T follicular helper cell (primary cell): ENCODE measurements around the gene PRRT2.
"Not testable (repeated sequence)": the region's sequence is repeated elsewhere in the genome, so short reads cannot be mapped to it uniquely, and the experiment has no call there.

Source experiments
- DNase-seq: peaks from one replicate; pipeline ENCODE4 v3.0.0-alpha.2; 2020; ENCODE audit warnings: low read depth
- total RNA-seq, 2 experiments: gene quantifications; one replicate each; lab custom pipeline; 2026; lab: John Stamatoyannopoulos, UW

Gene PRRT2
- total RNA-seq: 0.26 to 1.9 reads per million in 2 experiments

DNA sequence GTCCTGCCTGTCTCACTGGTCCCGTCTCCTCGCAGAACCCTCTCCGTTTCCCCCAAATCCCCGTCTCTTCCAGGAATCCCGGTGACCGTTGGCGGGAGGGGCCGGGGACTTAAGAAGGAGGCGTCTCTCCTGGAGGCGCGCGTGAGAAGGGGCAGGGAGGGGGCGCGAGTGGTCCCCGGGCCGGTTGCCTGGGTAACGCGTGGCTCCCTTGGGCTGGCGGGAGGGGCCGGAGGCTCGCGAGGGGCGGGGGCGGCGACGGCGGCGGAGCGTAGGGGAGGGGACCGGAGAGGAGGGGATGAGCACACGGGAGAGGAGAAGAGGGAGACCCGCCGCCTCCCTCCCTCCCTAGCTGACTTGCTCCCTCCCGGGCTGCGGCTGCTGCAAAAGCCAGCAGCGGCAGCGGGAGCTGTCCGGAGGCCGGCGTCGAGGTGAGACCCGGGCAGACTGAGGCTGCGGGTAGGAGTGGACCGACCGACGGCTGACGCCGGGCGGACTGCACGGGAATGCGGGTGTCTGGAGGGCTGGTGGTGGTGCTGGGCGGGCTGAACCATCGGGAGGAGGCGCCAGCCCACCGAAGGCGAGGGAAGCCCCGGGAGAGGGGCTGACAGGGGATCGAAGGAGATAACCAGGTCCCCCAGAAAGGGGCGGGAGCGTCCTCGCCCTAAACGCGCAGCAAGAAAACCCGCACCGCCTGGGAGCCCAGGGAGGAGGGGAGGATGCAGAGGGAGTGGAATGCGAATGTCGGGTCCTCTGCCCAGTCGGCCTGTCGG is at the start of gene PRRT2:
Gene PRRT2, plus strand, starts transcription at position 298 of the 770 bp plus-strand sequence. CDS start 862 bp downstream, outside the sequence.
- no peak for DNase-seq

DNA sequence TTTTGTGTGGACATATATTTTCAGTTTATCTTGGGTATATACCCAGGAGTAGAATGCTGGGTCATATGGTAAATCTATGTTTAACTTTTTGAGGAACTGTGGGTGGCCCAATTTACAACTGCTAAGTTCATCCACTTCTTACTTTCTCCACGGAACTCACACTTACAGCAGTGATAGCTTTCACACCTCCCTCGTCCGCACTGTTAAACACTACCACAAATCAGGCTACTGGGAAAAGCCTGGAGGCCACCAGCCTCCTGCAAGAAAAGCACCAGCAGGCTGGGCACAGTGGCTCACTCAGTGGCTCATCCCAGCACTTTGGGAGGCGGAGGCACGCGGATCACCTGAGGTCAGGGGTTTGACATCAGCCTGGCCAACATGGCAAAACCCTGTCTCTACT is 48.7 kb upstream of the PRRT2 start:
- no peak for DNase-seq

- DNase-seq: no peak
Measured at GRCh38 chr16:29765167-29766032, 46.6 kb upstream of the PRRT2 start.

- DNase-seq: no peak
Measured at GRCh38 chr16:29766571-29766970, 45.4 kb upstream of the PRRT2 start.

DNA sequence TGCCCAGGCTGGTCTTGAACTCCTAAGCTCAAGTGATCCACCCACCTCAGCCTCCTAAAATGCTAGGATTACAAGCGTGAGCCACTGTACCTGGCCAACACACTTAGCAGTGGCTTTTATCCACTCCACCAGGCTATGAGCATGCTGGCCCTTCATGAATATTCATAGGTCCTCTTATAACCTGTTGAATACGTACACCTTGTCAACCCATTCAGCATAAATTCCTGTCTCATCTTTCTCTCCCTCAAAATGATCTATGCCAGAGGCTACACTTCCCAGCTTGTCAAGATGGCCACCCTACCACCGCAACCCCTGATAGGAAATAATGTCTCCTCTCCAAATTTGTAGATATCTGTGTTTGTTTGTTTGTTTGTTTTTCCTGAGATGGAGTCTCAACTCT is 44.9 kb upstream of the PRRT2 start:
- DNase-seq: no peak

DNA sequence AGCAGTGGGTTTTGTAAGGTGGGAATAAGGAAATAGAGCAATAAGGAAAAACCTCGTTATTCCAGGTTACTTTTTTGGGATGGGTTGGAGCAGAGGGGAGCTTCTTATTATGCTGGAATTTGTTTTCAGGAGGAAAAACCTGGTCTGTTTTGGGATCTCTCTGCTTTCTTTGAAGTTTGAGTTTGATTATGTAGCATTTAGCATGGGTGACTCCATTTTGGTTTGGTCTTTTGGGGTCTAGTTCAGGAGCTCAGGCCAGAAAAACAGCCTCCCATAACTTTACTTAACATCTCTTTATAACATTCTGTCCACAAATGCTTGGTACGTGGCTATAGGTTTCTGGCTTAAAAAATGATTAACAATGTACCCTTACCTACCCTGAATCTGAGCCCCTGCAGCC is 42.5 kb upstream of the PRRT2 start:
- no peak for DNase-seq

DNA sequence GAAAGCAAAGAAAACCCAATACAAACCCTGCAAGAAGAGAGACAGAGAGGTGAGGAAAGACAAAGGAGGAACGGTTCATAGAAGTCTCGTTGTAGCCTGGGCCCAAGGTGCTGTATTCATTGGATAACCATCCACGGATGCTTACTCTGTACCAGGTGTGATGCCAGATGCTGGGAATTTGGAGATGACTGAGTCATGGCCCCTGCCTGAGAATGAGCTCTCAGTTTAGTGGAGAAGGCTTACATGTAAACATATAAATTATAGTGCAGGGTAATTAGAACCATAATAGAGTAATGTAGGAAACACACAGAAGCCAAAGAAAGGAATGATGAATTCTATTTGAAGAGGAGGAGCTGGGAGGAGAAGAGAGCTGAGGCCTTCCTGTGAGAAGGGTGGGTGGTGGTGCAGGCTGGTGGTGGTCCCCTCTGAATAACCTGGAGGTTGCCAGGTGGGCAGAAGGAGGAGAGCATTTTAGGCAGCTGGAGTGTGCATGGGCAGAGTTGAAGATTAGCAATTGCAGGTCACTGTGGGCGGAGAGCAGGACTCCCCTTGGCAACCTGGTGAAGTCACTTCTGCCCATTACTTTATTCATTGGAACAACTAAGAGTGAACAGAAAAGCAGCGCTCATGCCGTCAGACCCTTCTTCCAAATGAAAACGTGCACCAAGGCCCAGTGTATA is 41.6 kb upstream of the PRRT2 start:
- no peak for DNase-seq

GRCh38 chr16:29772330-29772729 is 39.7 kb upstream of the PRRT2 start:
- DNase-seq: not testable (repeated sequence)

- no peak for DNase-seq
Measured at GRCh38 chr16:29774730-29775129, 37.3 kb upstream of the PRRT2 start.

- no peak for DNase-seq
Measured at GRCh38 chr16:29775742-29776408, 36.1 kb upstream of the PRRT2 start.

DNA sequence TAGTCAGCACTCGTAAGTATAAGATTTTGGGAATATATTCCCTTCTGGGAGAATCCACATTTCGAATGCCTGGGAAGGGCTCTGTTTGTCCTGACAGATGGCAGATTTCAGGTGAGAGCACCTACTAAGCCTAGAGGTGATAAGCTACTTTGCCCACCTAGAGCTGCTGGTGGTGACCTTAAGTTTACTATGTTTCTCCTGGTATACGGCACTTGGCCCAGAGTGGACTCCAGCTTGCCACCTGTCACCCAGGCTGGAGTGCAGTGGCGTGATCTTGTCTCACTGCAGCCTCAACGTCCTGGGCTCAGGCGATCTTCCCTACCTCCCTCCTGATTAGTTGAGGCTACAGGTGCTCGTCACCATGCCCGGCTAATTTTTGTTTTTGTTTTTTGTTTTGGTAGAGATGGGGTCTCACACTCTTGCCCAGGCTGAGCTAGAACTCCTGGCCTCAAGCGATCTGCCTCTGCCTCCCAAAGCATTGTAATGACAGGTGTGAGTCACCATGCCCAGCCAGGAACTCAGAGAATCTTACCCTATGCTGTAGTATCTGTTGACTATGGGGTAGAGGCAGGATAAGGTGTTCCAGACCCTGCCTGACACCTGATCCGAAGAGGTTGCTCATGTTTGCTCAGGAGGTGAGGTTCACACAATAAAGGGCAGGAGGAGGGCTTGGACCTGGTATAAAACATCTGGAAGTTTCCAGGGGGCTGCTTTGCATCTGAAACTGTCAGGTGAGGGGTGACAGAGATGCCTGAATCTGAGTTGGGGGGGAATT is 34.2 kb upstream of the PRRT2 start, which contains the start of gene ZG16:
Gene ZG16, plus strand, starts transcription at position 681 of the 775 bp plus-strand sequence. CDS start 1,011 bp downstream, outside the sequence.
- no peak for DNase-seq

DNA sequence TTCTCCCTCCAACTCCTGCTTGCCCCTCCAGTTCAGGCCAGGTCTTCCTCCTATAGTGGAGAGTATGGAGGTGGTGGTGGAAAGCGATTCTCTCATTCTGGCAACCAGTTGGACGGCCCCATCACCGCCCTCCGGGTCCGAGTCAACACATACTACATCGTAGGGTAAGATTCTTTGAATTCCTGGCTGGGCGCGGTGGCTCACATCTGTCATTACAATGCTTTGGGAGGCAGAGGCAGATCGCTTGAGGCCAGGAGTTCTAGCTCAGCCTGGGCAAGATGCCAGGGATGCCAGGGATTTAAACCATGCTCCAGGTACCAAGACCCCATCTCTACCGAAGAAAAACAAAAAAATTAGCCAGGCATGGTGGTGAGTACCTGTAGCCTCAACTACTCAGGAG is 32.5 kb upstream of the PRRT2 start:
- no peak for DNase-seq

DNA sequence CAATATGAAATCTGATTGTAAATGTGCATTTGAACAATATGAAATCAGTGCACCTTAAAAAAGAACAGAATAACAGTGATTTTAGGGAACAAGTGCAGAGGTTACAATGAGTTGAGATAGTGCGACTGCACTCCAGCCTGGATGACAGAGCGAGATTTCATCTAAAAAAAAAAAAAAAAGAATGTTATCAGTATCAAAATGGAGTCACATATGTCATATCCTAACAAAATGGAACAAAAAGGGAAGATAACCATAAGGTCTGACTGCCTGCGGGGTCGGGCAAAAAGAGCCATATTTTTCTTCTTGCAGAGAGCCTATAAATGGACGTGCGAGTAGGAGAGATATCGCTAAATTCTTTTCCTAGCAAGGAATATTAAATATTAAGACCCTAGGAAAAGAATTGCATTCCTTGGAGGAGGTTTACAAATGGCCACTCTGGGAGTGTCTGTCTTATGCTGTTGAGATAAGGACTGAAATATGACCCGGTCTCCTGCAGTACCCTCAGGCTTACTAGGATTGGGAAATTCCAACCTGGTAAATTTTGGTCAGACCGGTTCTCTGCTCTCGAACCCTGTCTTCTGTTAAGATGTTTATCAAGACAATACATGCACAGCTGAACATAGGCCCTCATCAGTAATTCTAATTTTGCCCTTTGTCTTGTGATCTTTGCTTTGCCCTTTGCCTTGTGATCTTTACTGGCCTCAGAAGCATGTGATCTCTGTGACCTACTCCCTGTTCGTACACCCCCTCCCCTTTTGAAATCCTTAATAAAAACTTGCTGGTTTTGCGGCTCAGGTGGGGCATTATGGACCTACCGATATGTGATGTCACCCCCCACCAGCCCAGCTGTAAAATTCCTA is 28.7 kb upstream of the PRRT2 start:
- DNase-seq: not testable (repeated sequence)

DNA sequence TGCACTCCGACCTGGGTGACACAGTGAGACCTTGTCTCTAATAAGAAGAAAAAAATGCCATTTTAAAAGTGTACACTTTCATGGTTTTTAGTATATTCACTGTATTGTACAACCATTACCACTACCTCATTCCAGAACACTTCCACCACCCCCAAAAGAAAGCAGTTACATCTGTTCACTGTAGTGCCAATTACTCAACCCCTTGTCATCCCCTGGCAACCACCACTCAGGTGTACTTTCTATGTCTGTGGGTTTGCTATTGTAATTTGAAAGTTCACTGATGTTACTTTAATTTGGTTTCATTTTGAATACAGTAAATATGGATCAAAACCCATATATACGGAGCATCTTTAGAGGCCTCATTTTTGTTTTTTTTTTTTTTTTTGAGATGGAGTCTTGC is 27.8 kb upstream of the PRRT2 start:
- no peak for DNase-seq

GRCh38 chr16:29784901-29785500 is 27.0 kb upstream of the PRRT2 start:
- DNase-seq: peak; percentile 54

DNA sequence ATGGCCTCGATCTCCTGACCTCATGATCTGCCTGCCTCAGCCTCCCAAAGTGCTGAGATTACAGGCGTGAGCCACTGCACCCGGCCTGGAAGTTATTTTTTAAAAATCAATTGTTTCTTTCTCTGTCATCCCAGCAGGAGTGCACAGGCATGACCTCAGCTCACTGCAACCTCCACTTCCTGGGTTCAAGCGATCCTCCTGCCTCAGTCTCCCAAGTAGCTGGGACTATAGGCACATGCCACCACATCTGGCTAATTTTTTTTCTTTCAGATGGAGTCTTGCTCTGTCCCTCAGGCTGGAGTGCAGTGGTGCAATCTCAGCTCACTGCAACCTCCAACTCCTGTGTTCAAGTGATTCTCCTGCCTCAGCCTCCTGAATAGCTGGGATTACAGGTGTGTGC is 24.8 kb upstream of the PRRT2 start:
- DNase-seq: not testable (repeated sequence)

- no peak for DNase-seq
Measured at GRCh38 chr16:29789775-29790182, 22.2 kb upstream of the PRRT2 start.

DNA sequence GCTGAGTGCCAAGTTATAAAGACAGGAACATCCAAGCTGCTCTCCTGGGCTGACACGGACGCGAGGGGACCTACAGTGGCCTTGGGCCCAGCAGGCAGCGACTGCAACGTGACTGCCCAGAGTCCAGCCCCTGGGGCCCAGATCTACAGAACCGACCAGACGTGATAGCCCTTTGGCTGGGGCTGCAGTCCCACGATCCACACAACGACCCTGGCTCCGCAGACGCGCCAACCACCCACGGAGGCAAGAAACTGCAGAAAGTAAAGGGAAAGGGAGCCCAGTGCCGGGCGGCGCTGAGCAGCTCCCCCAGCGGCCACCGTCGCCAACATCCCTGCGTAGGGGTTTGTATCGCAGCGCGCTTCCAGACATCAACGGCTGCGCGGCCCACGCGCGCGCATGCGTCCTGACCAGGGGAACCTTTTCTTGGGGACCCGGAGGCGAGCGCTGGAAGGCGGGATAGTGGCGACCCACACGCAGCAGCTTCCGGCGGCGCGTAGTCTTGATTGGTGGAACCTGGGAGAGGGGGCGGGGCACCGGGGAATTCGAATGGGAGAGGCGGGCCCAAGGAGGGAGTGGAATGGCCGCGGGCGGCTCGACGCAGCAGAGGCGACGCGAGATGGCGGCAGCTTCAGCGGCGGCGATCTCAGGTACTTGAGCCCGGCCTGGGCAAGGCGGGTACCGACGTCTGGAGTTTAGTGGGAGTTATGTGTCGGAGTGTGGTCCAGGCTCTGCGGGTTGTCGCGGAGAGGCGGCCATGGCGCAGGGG is 21.6 kb upstream of the PRRT2 start, which contains the start of gene KIF22:
Gene KIF22, plus strand, starts transcription at position 569 of the 766 bp plus-strand sequence. Its CDS starts 9 bp downstream, at position 578.
- DNase-seq: peak; percentile 99
